H1 (cell line): ENCODE measurements around the gene GPN2.

Experiments
- CTCF ChIP-seq, 3 experiments: IDR thresholded peaks; 1 replicate in 2 of 3; 2 replicates in 1 of 3; pipeline versions ENCODE4 v1.5.1 to v1.6.1; 2011; ENCODE audit warnings: low read length in 3 of 3, mild to moderate bottlenecking in 3 of 3, inconsistent platforms in 2 of 3, low read depth in 1 of 3, moderate library complexity in 1 of 3; ENCODE audit not compliant: insufficient read depth in 1 of 3; ENCODE audit errors: control extremely low read depth in 1 of 3
- EZH2 ChIP-seq: fragments of 200-600 bp; sonication (generic); IDR thresholded peaks from 2 replicates; pipeline ENCODE4 v1.7.1; 2012; ENCODE audit warnings: low read depth, mild to moderate bottlenecking, moderate library complexity, low read length, inconsistent platforms; ENCODE audit not compliant: severe bottlenecking
- JUND ChIP-seq: IDR thresholded peaks from 2 replicates; pipeline ENCODE4 v1.6.1; 2011; ENCODE audit warnings: mild to moderate bottlenecking, improper control_type of control experiment, low read length
- KDM1A ChIP-seq: fragments of 200-600, 300-600 bp; sonication (generic); IDR thresholded peaks from 2 replicates; pipeline ENCODE4 v1.7.1; 2016; ENCODE audit warnings: mild to moderate bottlenecking, low read length, borderline replicate concordance
- MAFK ChIP-seq: IDR thresholded peaks from 2 replicates; pipeline ENCODE4 v1.6.1; 2012; ENCODE audit warnings: low read depth, mild to moderate bottlenecking, improper control_type of control experiment, low read length
- POLR2A ChIP-seq, 2 experiments: IDR thresholded peaks; 1 replicate in 1 of 2; 2 replicates in 1 of 2; pipeline ENCODE4 v1.6.1; 2011; ENCODE audit warnings: low read depth in 2 of 2, low read length in 2 of 2, mild to moderate bottlenecking in 2 of 2; ENCODE audit errors: control extremely low read depth in 1 of 2
- POLR2AphosphoS5 ChIP-seq: IDR thresholded peaks from 2 replicates; pipeline ENCODE4 v1.6.1; 2011; ENCODE audit warnings: low read depth, low read length
- POU5F1 ChIP-seq: IDR thresholded peaks from 2 replicates; pipeline ENCODE4 v1.6.1; 2011; ENCODE audit warnings: low read depth, mild to moderate bottlenecking, low read length, moderate library complexity
- SP1 ChIP-seq: IDR thresholded peaks from 2 replicates; pipeline ENCODE4 v1.6.1; 2011; ENCODE audit warnings: low read depth, low read length
- TAF1 ChIP-seq: IDR thresholded peaks from 2 replicates; pipeline ENCODE4 v1.6.1; 2011; ENCODE audit warnings: mild to moderate bottlenecking, low read depth, low read length
- TCF12 ChIP-seq: IDR thresholded peaks from 2 replicates; pipeline ENCODE4 v1.6.1; 2011; ENCODE audit warnings: low read depth, mild to moderate bottlenecking, low read length
- USF2 ChIP-seq: IDR thresholded peaks from 2 replicates; pipeline ENCODE4 v1.6.1; 2011; ENCODE audit warnings: low read length, improper control_type of control experiment

- no peak for TF ChIP-seq MAFK
- no peak for TF ChIP-seq TAF1
- TF ChIP-seq USF2, result no peak
- no peak for TF ChIP-seq JUND
- TF ChIP-seq TCF12, result no peak
- no peak for TF ChIP-seq EZH2
- TF ChIP-seq POLR2A (IDR thresholded peaks at IDR 0.05; ENCODE audit: control extremely low read depth in 1 of 2, low read depth in 2 of 2, low read length in 2 of 2), result no peak
- no peak for TF ChIP-seq POU5F1
- no peak for TF ChIP-seq CTCF (IDR thresholded peaks at IDR 0.05; ENCODE audit: control extremely low read depth in 1 of 3, insufficient read depth in 1 of 3, low read depth in 1 of 3, low read length in 3 of 3)
- TF ChIP-seq SP1, result no peak
- TF ChIP-seq KDM1A, result no peak
- no peak for TF ChIP-seq POLR2AphosphoS5
Measured at GRCh38 chr1:26913754-26914619, 23.9 kb upstream of the GPN2 start, which contains the start of gene NR0B2.
